Measurements from ENCODE around the gene RERG. TPM values are rescaled to one million over a fixed set of nuclear protein-coding genes. Genes with fewer than 3 reads are reported as not detected.

Gene RERG
- polyA plus RNA-seq, 2 of the 4 experiments (the other 2 are of a cell fraction), result 0.48 to 0.79 TPM

DNA sequence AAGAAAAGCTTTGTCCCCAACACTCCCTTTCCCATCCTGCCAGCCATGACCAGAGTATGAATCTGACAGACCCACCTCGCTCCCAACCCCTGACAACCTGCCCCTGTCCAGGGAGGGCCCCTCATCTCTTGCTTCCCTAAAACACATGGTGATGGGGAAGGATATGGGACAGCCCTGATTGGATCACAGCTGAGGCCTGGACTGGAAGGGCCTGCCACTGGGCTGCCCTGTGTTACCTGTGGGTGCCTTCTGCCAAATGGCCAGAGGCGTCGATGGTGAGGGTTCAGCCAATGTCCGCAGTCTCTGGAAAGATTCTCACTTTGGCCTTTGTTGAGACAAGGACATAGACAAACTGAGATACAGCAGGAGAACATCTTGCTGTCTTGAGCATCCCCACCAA lies 13.3 kb upstream of the RERG start:
- FAIRE-seq (no peak), ATAC-seq (no peak; a peak in 1 of 6 replicates), DNase-seq (ENCODE audit: low read depth in 1 of 2, low spot score in 1 of 2) (no peak)
- no peak overlapping the region for H3K4me2 ChIP-seq
- 29% methylated on average over 4 of the region's 4 CpGs for WGBS (ENCODE audit: missing lambda C conversion rate)
- TF ChIP-seq HOXA7 (CRISPR knock-in tag; IDR thresholded peaks at IDR 0.05) (no peak), EHMT2 (IDR thresholded peaks at IDR 0.05; ENCODE audit: low read depth) (no peak), JUNB (IDR thresholded peaks at IDR 0.05) (no peak), ZFP36 (IDR thresholded peaks at IDR 0.05; ENCODE audit: borderline replicate concordance, partially characterized antibody) (no peak), RAD21 (conservative IDR thresholded peaks at IDR 0.05 in 1 of 2, IDR thresholded peaks at IDR 0.05 in 1 of 2) (no peak)
- TF ChIP-seq, protein P1, sequence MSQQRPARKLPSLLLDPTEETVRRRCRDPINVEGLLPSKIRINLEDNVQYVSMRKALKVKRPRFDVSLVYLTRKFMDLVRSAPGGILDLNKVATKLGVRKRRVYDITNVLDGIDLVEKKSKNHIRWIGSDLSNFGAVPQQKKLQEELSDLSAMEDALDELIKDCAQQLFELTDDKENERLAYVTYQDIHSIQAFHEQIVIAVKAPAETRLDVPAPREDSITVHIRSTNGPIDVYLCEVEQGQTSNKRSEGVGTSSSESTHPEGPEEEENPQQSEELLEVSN (IDR thresholded peaks at IDR 0.05; ENCODE audit: borderline replicate concordance, low read depth), result no peak
- TF ChIP-seq, protein P2, sequence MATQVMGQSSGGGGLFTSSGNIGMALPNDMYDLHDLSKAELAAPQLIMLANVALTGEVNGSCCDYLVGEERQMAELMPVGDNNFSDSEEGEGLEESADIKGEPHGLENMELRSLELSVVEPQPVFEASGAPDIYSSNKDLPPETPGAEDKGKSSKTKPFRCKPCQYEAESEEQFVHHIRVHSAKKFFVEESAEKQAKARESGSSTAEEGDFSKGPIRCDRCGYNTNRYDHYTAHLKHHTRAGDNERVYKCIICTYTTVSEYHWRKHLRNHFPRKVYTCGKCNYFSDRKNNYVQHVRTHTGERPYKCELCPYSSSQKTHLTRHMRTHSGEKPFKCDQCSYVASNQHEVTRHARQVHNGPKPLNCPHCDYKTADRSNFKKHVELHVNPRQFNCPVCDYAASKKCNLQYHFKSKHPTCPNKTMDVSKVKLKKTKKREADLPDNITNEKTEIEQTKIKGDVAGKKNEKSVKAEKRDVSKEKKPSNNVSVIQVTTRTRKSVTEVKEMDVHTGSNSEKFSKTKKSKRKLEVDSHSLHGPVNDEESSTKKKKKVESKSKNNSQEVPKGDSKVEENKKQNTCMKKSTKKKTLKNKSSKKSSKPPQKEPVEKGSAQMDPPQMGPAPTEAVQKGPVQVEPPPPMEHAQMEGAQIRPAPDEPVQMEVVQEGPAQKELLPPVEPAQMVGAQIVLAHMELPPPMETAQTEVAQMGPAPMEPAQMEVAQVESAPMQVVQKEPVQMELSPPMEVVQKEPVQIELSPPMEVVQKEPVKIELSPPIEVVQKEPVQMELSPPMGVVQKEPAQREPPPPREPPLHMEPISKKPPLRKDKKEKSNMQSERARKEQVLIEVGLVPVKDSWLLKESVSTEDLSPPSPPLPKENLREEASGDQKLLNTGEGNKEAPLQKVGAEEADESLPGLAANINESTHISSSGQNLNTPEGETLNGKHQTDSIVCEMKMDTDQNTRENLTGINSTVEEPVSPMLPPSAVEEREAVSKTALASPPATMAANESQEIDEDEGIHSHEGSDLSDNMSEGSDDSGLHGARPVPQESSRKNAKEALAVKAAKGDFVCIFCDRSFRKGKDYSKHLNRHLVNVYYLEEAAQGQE (IDR thresholded peaks at IDR 0.05), result no peak
- ChIA-PET CTCF (interaction anchor here (1.2 to 3.5 kb wide), 2 partner anchors 11 to 13 kb away, joined by 3 to 14 read pairs; partner anchors contain the start of gene RERG), POLR2A (no interaction called here)
- no peak overlapping the region for H3K27ac ChIP-seq
- H3K9me3 ChIP-seq, result 0 out of 3 replicates have a peak, but pooled peaks cover 3% of the 10 kb centered on the region
- H3K4me1 ChIP-seq, result no peaks in the 10 kb centered on the region
- no peak overlapping the region for H3K4me3 ChIP-seq

GRCh38 chr12:15234011-15234410 lies 12.8 kb upstream of the RERG start:
- no peak for TF ChIP-seq SREBF2 (IDR thresholded peaks at IDR 0.05)
- no peak overlapping the region for H3K27ac ChIP-seq
- ATAC-seq (no peak), DNase-seq (ENCODE audit: low read depth in 1 of 2, low spot score in 1 of 2) (no peak), FAIRE-seq (no peak)
- ChIA-PET POLR2A (no interaction called here), CTCF (interaction anchor here (1.1 to 3.5 kb wide), 3 partner anchors 10 to 35 kb away, joined by 3 to 14 read pairs (median 3); partner anchors contain the start of gene RERG)
- no peak overlapping the region for H3K4me2 ChIP-seq
- no peaks in the 10 kb centered on the region for H3K4me1 ChIP-seq
- H3K4me3 ChIP-seq, result no peak overlapping the region
- H3K9me3 ChIP-seq, result 0 out of 3 replicates have a peak, but pooled peaks cover 3% of the 10 kb centered on the region
- WGBS (ENCODE audit: missing lambda C conversion rate), result 0% methylated on average over 1 of the region's 1 CpG

DNA sequence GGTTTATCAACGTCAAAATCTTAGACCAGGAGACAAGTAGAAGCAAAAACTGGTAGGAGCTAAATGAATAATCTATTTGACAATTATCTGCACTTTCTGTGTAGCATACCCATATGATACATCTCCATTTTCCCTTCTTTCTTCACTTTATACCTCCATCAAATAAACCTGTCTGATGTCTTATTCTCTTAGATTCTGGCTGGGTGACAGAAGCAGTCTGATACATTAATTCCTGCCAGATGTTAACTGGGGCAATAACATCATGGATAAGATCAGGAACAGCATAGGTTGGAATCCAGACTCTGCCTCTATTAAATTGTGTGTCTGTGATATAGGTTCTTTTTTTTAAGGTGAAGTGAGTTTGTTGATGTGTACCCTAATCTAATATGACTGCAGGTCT lies 11.7 kb upstream of the RERG start:
- ChIA-PET POLR2A (no interaction called here), CTCF (interaction anchor here (1.1 to 4.2 kb wide), 2 partner anchors 12 to 36 kb away, joined by 3 to 42 read pairs; partner anchors contain the start of gene RERG)
- Histone ChIP-seq H3K4me3 (no peak overlapping the region), H3K4me2 (no peak overlapping the region), H3K9me3 (0 out of 3 replicates have a peak, but pooled peaks cover 3% of the 10 kb centered on the region), H3K27ac (no peak overlapping the region), H3K4me1 (no peaks in the 10 kb centered on the region)
- no peak for DNase-seq (ENCODE audit: low read depth in 1 of 2, low spot score in 1 of 2)
- ATAC-seq, result no peak
- TF ChIP-seq EHF (CRISPR knock-in tag; IDR thresholded peaks at IDR 0.05) (no peak), MAZ (IDR thresholded peaks at IDR 0.05; ENCODE audit: borderline replicate concordance, low read depth, low read length) (no peak), FOXS1 (CRISPR knock-in tag; IDR thresholded peaks at IDR 0.05) (no peak), HDAC2 (IDR thresholded peaks at IDR 0.05) (no peak), ZC3H11A (IDR thresholded peaks at IDR 0.05) (no peak), JUN (IDR thresholded peaks at IDR 0.05) (no peak), RAD21 (conservative IDR thresholded peaks at IDR 0.05 in 1 of 2, IDR thresholded peaks at IDR 0.05 in 1 of 2) (no peak), HOXA7 (CRISPR knock-in tag; IDR thresholded peaks at IDR 0.05) (no peak), HOXB5 (CRISPR knock-in tag; IDR thresholded peaks at IDR 0.05) (no peak), TFCP2L1 (CRISPR knock-in tag; IDR thresholded peaks at IDR 0.05) (no peak), CEBPB (IDR thresholded peaks at IDR 0.05) (no peak), NR3C1 (IDR thresholded peaks at IDR 0.05) (no peak), FOSB (CRISPR knock-in tag; IDR thresholded peaks at IDR 0.05) (no peak), RNF2 (IDR thresholded peaks at IDR 0.05; ENCODE audit: borderline replicate concordance, low read depth) (no peak)
- TF ChIP-seq, protein P1 (IDR thresholded peaks at IDR 0.05; ENCODE audit: borderline replicate concordance, low read depth), result no peak
- TF ChIP-seq, protein P3, sequence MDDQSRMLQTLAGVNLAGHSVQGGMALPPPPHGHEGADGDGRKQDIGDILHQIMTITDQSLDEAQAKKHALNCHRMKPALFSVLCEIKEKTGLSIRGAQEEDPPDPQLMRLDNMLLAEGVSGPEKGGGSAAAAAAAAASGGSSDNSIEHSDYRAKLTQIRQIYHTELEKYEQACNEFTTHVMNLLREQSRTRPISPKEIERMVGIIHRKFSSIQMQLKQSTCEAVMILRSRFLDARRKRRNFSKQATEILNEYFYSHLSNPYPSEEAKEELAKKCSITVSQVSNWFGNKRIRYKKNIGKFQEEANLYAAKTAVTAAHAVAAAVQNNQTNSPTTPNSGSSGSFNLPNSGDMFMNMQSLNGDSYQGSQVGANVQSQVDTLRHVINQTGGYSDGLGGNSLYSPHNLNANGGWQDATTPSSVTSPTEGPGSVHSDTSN (IDR thresholded peaks at IDR 0.05), result no peak
- TF ChIP-seq, protein P4, sequence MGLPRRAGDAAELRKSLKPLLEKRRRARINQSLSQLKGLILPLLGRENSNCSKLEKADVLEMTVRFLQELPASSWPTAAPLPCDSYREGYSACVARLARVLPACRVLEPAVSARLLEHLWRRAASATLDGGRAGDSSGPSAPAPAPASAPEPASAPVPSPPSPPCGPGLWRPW (IDR thresholded peaks at IDR 0.05), result no peak
- TF ChIP-seq, protein P5, sequence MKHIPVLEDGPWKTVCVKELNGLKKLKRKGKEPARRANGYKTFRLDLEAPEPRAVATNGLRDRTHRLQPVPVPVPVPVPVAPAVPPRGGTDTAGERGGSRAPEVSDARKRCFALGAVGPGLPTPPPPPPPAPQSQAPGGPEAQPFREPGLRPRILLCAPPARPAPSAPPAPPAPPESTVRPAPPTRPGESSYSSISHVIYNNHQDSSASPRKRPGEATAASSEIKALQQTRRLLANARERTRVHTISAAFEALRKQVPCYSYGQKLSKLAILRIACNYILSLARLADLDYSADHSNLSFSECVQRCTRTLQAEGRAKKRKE (CRISPR knock-in tag; IDR thresholded peaks at IDR 0.05; ENCODE audit: low read depth), result no peak
- TF ChIP-seq, protein P6, sequence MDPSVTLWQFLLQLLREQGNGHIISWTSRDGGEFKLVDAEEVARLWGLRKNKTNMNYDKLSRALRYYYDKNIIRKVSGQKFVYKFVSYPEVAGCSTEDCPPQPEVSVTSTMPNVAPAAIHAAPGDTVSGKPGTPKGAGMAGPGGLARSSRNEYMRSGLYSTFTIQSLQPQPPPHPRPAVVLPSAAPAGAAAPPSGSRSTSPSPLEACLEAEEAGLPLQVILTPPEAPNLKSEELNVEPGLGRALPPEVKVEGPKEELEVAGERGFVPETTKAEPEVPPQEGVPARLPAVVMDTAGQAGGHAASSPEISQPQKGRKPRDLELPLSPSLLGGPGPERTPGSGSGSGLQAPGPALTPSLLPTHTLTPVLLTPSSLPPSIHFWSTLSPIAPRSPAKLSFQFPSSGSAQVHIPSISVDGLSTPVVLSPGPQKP (IDR thresholded peaks at IDR 0.05; ENCODE audit: low read depth, low read length), result no peak
- no peak for FAIRE-seq
- 3% methylated on average over 1 of the region's 1 CpG for WGBS (ENCODE audit: missing lambda C conversion rate)

Measured in A549 (cell line).